Heart left ventricle (tissue), 13 donors: Measurements from ENCODE around the gene NTRK3.

Source experiments
- POLR2A ChIP-seq, 2 donors: fragments of 450-650 bp; IDR thresholded peaks; one replicate each; pipeline ENCODE4 v1.6.1; 2017; ENCODE audit warnings: antibody characterized with exemption in 2 of 2, mild to moderate bottlenecking in 2 of 2, moderate library complexity in 2 of 2
- TF ChIP-seq, protein P1 (sequence below), 12 donors: fragments of 200-600 bp; sonication (generic) in 4 of 12; IDR thresholded peaks; one replicate each; pipeline versions ENCODE4 v1.5.0 to v1.8.0; 2018 to 2022; ENCODE audit warnings: antibody characterized with exemption in 12 of 12, mild to moderate bottlenecking in 5 of 12
- donor health status: ischemic (EF 13 %, LVEDD 7.1; RV severe dilation, severe dysfunction).
- donor health status: DM: no; HTN: yes; CAD: no.
- donor health status: DM: no; HTN: no; CAD: no.
- donor health status: ischemic (EF 25% LVEDD 6.9; RV normal size, moderate dysfunction).
- donor health status: ischemic (EF 25% LVEDD 5.7; RV mildly dilated, moderate dysfunction).
- donor health status: ischemic (EF 35%, LVEDD 5.7; RV mildly dilated, moderate dysfunction).
- donor health status: nonischemic (EF 11% LVEDD 7.7; RV severe dilation, severe dysfunction).
- donor health status: DM: yes; HTN: yes; CAD: no.
- donor health status: PGD.
- donor health status: ischemic (EF 29% LVEDD 5.4; RV normal size, mild dysfunction).
- donor health status: nonischemic (EF 23%, LVEDD 6.1; RV moderate dilation, normal function).

DNA sequence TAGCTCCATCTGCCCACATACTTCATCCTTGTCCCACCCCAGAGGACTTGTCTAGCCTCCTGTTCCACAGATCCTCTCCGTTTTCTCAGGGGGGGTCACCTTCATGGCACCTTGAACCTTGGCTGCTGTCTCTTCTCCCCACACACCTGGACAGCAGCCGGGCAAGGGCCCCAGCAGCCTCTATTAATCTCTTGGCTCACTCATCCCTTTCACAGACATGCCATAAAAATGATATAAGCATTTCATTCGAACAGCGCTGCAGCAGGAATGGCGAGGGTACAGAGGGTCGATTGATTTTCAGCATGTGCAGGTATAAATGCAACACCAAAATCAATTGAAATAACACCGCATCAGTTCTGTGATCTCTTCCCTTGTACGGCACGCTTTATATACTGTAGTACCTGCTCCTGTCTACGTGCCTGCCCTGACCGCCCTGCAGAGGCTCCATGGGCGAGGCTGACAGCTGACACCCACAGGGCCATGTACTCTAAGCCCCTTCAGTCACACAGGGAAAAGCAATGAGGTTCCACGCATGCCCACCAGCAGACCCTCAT lies 209.9 kb downstream of the NTRK3 start:
- TF ChIP-seq, protein P1, sequence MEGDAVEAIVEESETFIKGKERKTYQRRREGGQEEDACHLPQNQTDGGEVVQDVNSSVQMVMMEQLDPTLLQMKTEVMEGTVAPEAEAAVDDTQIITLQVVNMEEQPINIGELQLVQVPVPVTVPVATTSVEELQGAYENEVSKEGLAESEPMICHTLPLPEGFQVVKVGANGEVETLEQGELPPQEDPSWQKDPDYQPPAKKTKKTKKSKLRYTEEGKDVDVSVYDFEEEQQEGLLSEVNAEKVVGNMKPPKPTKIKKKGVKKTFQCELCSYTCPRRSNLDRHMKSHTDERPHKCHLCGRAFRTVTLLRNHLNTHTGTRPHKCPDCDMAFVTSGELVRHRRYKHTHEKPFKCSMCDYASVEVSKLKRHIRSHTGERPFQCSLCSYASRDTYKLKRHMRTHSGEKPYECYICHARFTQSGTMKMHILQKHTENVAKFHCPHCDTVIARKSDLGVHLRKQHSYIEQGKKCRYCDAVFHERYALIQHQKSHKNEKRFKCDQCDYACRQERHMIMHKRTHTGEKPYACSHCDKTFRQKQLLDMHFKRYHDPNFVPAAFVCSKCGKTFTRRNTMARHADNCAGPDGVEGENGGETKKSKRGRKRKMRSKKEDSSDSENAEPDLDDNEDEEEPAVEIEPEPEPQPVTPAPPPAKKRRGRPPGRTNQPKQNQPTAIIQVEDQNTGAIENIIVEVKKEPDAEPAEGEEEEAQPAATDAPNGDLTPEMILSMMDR (IDR thresholded peaks at IDR 0.05): no peak
- no peak for TF ChIP-seq POLR2A (IDR thresholded peaks at IDR 0.05)
